ENCODE results near the gene WNT5B. TPM values are rescaled to one million over a fixed set of nuclear protein-coding genes. Genes with fewer than 3 reads are reported as not detected.
A peak's percentile ranks its signal among the peaks of the same experiment; 100 is the strongest.

WNT5B gene
- total RNA-seq, 1 donor, result 78.2 TPM

DNA sequence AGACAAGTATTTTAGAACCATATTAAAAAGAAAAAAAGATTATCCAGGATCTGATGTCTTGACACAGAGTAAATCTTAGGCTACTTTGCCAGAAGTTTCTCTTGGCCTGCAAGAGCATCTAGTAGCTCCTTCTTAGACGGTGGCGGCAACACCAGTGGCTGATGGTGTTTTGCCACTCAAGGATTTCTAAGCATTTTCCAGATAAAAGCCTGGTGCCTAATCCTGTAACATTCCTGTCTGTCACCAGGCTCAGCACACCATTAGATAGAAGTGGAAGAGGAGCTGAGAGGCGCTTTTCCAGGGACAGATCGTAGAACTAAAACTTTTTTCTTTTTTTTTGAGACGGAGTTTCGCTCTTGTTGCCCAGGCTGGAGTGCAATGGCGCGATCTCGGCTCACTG lies 14.0 kb downstream of the WNT5B start:
- TF ChIP-seq, protein P1, sequence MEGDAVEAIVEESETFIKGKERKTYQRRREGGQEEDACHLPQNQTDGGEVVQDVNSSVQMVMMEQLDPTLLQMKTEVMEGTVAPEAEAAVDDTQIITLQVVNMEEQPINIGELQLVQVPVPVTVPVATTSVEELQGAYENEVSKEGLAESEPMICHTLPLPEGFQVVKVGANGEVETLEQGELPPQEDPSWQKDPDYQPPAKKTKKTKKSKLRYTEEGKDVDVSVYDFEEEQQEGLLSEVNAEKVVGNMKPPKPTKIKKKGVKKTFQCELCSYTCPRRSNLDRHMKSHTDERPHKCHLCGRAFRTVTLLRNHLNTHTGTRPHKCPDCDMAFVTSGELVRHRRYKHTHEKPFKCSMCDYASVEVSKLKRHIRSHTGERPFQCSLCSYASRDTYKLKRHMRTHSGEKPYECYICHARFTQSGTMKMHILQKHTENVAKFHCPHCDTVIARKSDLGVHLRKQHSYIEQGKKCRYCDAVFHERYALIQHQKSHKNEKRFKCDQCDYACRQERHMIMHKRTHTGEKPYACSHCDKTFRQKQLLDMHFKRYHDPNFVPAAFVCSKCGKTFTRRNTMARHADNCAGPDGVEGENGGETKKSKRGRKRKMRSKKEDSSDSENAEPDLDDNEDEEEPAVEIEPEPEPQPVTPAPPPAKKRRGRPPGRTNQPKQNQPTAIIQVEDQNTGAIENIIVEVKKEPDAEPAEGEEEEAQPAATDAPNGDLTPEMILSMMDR (IDR thresholded peaks at IDR 0.05; ENCODE audit: insufficient read depth, low read depth, low read length), result no peak
- DNase-seq (ENCODE audit: low read depth), result no peak
- H3K4me3 ChIP-seq (ENCODE audit: low read depth, low read length), result no peak overlapping the region

DNA sequence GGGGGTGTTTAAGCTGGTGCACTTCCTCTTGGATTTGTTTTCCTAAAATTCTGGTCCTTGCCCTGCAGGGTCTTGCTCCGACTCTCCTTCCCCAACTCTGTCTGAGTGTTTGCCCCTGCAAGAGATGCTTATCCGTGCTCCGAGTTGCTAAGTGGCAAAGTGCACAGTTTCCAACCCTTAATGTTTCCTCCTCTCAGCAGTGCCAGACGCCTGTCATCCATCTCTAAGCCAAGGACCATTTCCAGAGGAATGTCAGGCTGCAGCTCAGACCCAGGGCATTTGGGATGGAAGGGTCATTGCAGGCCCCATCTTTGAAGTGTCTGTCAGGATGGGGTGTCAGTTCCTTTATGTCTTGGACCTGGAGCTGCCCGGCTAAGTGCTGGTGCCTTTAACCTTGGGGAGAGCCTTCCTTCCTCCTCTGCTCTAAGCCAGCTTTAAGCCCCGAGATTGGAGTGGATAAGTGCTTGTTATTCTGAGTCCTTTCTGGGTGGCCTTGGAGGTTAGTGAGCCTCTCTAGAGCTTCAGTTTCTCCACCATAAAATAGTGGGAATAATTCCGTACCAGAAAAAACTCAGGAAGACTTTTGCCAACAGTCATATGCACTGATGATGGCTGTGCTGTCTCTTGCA lies 15.0 kb downstream of the WNT5B start:
- TF ChIP-seq, protein P1 (IDR thresholded peaks at IDR 0.05; ENCODE audit: insufficient read depth, low read depth, low read length), result no peak
- H3K4me3 ChIP-seq (ENCODE audit: low read depth, low read length), result no peak overlapping the region
- DNase-seq (ENCODE audit: low read depth), result no peak

DNA sequence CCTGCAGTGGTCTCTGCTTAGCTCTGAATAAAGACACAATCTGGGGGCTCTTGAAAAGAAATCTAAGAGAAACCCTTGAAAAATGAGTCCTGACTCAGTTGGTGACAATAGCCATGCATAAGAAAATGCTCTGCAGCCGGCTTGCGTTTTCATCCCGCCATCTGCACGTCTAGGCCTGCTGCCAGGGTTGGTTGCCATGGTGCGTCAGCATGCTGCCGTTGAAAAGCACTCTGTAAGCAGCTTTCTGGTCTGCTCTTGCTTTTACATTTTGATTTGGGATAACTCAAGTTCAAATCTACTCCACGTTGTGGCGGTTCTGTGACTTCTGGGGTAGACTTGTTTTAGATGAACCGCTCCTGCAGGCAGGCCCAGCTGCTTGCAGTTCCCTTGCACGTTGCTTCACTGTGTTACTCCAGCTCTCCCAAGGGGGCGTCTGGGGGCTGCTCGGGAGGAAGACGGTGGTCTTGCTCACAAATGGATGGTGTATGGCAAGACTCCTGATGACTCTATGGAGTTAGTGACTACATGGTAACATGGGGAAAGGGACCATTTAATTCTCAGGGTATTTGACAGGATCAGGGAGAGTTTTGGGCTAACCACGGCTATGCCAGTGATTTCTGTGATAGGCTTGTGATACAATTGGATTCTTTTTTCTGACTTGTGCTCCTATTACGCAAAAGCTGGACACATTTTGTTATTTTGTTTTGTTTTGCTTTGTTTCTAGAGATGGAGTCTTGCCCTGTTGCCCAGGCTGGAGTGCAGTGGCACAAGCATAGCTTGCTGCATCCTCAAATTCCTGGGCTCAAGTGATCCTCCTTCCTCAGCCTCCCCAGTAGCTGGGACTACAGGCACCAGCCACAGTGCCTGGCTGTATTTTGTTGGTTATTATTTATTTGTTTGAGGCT lies 15.8 kb downstream of the WNT5B start:
- H3K4me3 ChIP-seq (ENCODE audit: low read depth, low read length), result no peak overlapping the region
- DNase-seq (ENCODE audit: low read depth), result peak; percentile 83
- TF ChIP-seq, protein P1 (IDR thresholded peaks at IDR 0.05; ENCODE audit: insufficient read depth, low read depth, low read length), result no peak

DNA sequence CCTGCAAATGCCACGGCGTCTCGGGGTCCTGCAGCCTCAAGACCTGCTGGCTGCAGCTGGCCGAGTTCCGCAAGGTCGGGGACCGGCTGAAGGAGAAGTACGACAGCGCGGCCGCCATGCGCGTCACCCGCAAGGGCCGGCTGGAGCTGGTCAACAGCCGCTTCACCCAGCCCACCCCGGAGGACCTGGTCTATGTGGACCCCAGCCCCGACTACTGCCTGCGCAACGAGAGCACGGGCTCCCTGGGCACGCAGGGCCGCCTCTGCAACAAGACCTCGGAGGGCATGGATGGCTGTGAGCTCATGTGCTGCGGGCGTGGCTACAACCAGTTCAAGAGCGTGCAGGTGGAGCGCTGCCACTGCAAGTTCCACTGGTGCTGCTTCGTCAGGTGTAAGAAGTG lies 16.8 kb downstream of the WNT5B start:
- no peak overlapping the region for H3K4me3 ChIP-seq (ENCODE audit: low read depth, low read length)
- TF ChIP-seq, protein P1 (IDR thresholded peaks at IDR 0.05; ENCODE audit: insufficient read depth, low read depth, low read length), result no peak
- no peak for DNase-seq (ENCODE audit: low read depth)

- H3K4me3 ChIP-seq (ENCODE audit: low read depth, low read length), result no peak overlapping the region
- TF ChIP-seq, protein P1 (IDR thresholded peaks at IDR 0.05; ENCODE audit: insufficient read depth, low read depth, low read length), result no peak
- no peak for DNase-seq (ENCODE audit: low read depth)
Measured at GRCh38 chr12:1646569-1647284, 17.7 kb downstream of the WNT5B start.

DNA sequence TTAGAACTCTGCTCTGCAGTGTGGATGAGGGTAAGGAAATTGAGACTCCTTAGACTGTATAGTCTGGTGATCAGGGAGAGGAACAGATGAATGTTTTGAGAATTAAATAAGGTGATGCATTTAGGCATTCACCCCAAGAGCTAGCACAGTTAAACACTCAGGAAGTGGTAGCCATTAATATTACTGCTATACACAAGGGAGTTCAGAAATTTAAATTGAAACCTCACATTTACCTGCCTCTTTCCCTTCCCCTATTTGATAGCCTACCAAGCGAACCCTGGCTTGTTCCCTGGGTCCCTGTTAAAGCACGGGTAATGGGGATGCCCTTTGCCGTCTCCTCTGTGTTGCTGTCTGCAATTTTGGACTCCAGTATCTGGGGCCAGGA lies 18.2 kb downstream of the WNT5B start:
- TF ChIP-seq, protein P1 (IDR thresholded peaks at IDR 0.05; ENCODE audit: insufficient read depth, low read depth, low read length), result no peak
- H3K4me3 ChIP-seq (ENCODE audit: low read depth, low read length), result no peak overlapping the region
- DNase-seq (ENCODE audit: low read depth), result no peak
